GM21528 (cell line): ENCODE results near the gene ZDHHC13.

Experiments used
- ATAC-seq: cut with Tn5 transposase; IDR thresholded peaks from one replicate; pipeline ENCODE4 v1.9.1; 2021; ENCODE audit warnings: mild to moderate bottlenecking, moderate library complexity; ENCODE audit not compliant: unreplicated experiment, low FRiP score

Gene ZDHHC13

GRCh38 chr11:19163617-19164016 lies 46.6 kb downstream of the ZDHHC13 start:
- ATAC-seq = no peak

GRCh38 chr11:19164230-19164855 lies 47.4 kb downstream of the ZDHHC13 start:
- ATAC-seq = no peak

DNA sequence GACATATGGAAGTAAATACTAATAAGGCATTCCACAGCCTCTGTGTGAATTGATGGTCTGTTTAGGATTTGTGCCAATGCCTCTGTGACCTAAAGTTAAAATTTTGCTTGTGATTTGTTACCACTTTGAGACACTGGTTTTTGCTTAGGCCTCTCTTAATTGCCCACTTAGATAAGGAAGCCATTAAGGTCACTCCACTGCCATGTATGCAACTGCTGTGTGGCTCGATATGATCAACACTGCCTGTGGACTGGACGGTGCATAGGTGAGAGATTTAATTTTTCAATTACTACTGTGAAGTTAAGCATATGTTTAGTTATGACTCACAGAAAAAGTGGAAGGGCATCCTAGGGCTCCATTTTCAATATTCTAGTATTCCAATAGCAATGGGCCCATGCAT lies 47.9 kb downstream of the ZDHHC13 start:
- no peak for ATAC-seq

DNA sequence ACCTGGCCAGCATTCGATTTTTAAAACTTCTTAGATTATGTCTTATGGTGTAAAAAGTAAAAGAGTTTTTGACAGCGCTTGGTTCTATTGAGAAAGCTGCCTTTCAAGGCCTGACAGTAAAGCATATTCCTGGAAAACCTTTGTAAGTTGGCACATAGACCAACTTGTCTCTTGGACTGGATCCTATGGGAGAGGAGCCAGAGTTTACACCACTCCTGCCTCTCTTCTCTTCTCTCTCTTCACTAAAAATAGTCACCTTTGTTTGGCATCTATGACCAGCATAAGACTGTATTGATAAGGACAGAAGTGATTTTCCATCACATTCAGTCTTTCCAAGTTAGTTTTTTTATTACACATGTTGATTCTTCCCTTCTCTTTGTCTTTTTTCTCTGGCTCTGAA lies 51.1 kb downstream of the ZDHHC13 start:
- ATAC-seq = no peak

DNA sequence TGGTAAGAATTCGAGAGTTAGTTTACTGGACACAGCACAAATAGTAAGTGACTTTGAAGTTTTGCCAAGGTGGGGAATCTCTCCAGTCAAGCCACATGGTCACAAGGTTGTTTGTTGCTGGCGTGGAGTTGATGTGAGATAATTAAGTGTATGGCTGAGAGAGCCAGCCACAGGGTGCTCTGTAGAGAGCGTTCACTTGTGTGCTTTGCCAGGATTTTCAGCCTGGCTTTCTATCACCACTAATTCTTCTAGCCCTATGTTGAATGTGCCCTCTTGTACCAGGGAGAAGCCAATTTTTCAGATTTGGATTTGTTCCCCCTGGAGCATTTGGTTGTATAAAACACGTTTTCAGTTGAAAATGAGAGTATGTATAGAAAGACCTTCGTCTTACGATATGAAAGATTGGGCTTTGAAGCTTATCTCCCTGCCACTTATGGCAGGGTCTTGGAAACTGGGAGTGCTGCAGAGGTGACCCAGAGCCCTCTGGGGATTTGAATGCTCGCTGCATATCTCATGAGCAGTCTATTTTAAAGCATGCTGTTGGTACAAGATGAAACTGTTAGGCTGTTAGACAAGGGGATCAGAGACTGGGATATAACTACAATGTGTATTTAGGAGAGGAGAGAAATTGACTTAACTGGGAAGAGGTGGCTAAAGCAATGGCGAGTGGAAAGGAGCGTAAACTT lies 56.2 kb downstream of the ZDHHC13 start:
- no peak for ATAC-seq

DNA sequence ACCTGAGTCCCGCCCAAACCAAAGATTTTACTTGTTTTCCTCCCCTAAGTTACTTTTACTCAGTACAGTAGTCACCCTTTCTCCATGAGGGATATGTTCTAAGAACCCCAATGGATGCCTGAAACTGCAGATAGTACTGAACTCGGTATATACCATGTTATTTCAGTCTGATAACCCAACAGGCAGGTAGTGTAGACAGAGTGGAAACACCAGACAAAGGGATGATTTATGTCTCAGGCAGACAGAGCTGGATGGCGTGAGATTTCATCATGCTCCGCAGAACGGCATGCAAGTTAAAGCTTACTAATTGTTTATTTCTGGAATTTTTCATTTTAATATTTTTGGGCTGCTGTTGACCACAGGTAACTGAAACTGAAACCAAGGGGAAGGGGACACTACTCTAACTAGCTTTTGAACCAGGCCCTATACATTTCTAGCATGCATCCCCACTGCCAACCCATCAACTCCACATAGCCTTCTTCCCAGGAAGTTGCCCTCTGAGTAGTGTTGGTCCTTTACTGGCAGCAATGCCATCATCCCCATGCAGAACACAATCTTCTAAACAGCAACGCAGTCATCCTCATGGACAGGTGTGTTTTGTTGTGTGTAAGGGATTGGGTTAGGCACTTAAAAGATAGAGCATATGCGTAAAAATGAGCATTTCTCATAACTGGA lies 57.1 kb downstream of the ZDHHC13 start:
- ATAC-seq = no peak

- no peak for ATAC-seq
These were observed 59.7 kb downstream of the ZDHHC13 start for GRCh38 chr11:19176629-19177186.

- no peak for ATAC-seq
These were observed 64.7 kb downstream of the ZDHHC13 start for GRCh38 chr11:19181531-19182261.

- no peak for ATAC-seq
These were observed 66.7 kb downstream of the ZDHHC13 start for GRCh38 chr11:19183646-19184045.

DNA sequence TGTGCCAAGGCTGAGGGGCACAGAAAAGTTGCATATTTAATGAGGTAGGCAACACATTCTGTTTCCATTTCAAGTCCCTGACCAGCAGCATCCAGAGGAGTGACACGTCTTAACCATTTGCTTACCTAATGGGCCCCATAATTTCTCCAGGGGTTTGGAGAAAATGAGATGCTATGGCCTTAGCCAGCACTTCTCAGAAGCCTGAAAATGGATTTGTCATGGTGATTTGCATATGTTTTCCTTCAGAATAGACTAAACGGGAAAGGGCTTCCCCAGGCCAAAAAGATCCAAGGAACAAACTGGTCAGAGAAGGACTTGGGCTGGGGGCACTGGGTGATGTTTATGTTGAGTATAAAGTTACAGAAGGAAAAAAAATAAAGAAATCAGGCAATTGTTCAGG lies 68.1 kb downstream of the ZDHHC13 start:
- no peak for ATAC-seq

DNA sequence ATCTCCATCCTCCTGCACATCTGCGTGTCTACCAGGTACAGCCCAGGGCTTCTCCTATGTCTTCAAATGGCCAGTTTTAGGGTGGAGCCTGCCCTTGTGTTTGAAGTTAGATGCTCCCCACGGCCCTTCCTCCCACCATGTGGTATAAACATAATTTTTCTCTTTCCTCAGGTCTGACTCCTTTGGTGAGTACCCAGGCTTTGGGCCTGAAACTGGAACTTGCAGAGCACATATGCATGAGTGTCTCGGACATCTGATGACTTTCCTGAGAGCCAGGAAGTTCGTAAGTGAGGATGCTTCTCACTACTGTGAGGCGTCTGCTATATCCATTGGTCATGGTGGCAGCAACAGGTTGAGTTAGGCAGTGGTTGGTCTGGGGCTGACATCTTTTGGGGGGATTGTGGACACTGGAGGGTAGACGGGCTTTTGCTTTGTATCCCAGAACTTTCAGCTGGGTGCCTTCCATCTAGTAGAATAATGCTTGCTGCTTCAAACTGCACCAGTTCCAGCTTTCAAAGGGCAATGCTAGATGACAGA lies 68.6 kb downstream of the ZDHHC13 start:
- ATAC-seq = no peak

DNA sequence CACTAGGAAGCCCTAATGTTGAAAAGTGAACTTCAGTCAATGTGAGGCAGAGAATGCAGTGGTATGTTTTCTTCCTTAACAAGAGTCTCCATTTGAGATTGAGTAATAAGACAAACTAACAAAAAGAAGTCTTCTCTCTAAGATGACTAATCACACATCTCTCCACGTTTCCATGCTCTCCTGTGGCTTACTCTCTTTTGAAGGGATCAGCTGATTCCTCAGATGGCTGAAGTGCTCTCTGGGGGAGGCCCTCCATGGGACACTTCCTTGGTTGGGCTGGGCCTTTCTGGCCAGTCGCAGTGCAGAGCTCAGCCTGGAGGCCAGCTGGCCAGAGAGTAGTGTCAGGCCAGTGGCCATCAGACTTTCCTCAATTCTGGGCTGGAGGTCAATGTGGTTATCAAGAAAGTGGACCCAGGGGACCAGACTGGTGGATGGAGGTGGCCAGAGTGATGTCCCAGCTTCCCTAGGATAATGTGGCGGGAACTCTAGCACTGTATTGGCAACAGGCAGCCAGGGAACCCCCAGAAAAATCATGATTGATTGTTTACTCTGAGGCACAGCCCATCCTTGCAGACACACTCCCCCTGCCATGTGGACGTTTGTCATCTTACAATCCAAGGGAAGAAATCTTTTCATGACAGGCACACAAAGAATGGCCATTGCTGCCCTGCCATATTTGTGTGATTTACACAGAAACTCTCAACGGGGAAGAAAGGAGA lies 70.3 kb downstream of the ZDHHC13 start:
- ATAC-seq = no peak

- no peak for ATAC-seq
These were observed 70.9 kb downstream of the ZDHHC13 start for GRCh38 chr11:19187833-19188258.

DNA sequence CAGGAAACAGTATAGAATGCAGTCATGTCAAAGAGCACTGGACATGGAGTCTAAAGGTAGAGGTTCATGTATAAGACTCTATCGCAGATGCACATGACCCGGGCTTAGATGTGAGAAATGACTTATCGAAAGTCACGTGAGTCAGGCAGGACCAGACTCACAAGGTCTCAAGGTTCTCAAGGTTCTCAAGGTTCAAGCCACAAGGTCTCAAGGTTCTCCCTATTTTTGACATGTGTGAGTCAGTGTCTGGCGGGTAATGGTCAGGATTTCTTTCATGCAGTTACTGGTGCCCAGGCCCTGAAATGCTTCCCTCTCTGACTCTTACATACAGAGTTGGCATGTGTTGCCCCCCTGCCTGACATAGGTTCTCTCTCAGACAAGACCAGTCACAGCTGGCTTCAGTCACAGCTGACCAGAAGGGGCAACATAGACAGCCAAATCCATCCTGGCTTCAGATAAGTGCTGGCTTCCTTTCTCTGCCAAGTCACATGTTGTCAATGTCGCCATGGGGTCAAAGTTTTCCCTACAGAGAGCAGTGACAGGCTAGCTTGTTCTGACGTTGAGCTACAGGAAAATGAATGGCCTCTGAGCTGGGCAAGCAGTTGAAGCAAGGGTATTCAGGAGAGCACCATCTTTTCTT lies 74.7 kb downstream of the ZDHHC13 start:
- ATAC-seq = no peak

GRCh38 chr11:19193916-19194315 lies 76.9 kb downstream of the ZDHHC13 start:
- no peak for ATAC-seq

DNA sequence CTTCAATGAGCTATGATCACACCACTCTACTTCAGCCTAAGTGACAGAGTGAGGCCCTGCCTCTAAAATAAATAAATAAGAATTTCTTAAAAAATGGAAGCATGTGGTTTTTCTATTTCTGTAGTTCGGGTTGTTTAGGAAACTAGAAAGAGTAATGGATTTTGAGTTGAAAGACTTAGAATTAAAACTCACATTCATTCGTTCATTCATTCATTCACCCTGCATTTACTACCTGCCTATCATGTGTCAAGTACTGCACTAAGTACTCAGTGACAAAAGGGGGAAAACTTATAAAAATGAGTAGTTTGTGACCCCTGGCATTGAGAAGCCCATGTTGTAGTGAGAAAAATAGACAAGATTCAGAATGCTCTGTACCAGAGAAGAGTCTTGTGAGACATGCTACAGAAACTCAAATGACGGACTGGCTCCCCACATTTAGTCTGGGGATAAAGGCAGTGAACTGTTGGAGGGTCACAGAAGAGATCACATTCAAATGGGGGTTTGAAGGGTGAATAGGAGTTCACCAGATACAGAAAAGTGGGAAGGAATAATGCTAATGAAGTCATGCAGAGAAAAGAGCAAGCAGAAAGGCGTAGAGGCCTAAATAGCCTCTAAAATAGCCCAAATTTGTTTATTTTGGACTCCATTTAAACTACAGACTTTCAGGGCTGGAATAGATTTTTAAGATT lies 77.8 kb downstream of the ZDHHC13 start:
- no peak for ATAC-seq

- ATAC-seq = no peak
These were observed 79.5 kb downstream of the ZDHHC13 start for GRCh38 chr11:19196432-19196831.

DNA sequence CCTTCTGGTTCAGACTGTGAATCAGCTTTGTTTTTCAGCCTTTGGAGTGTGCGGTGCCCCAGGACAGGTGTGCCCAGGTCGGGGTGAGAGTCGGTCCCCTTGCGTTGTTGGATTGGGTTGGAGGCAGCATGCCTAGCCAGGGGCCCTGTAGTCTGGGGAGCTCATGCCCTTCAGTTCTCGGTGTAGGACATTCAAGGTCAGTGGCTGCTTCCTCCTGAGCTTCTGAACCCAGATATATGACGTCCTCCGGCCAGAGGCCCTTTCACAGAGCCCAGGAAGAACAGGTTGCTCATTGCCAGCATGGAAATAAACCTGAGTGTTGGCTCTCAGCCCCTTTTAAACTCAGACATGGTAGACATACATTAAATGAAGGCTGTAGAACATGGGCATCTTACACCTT lies 82.1 kb downstream of the ZDHHC13 start:
- ATAC-seq = no peak

- ATAC-seq = no peak
These were observed 82.8 kb downstream of the ZDHHC13 start for GRCh38 chr11:19199771-19200170.
